Measurements from ENCODE around the gene PLAAT3.
"Not testable (repeated sequence)": the region's sequence is repeated elsewhere in the genome, so short reads cannot be mapped to it uniquely, and the experiment has no call there.

The PLAAT3 gene

DNA sequence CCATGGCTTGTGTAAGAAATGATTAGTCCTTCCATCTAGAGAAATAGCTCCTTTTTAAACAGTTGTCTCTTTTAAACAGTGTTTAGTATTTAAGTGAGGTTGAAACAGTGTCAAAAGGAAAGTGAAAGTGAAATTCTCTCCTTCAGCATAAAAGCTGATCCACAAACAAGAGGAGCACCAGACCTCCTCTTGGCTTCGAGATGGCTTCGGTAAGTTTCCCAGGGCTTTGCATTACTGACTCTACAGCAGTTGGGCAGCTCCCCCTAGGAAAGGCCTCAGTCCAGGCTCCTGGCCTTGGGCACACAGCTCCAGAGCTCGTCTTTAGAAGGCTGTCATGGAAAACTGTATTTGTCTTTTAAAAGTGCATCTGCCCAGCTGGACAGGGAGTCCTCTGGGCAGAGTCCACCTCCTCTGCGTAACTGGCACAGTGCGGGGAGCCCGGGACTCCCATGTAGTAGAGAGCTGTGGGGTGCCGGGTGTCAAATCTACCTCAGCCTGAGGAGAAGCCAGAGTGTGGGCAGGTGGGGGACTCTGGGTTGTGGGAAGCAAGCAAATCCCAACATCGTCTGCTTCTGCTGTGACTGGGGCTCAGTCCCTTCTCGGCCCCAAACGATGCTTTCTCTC lies 77.5 kb downstream of the PLAAT3 start, which contains the start of gene PLAAT4:
PLAAT4 (plus strand) TSS at position 140 of the 624 bp plus-strand sequence; CDS start at position 201, 61 bp downstream.
- peak; percentile 75 for DNase-seq

DNA sequence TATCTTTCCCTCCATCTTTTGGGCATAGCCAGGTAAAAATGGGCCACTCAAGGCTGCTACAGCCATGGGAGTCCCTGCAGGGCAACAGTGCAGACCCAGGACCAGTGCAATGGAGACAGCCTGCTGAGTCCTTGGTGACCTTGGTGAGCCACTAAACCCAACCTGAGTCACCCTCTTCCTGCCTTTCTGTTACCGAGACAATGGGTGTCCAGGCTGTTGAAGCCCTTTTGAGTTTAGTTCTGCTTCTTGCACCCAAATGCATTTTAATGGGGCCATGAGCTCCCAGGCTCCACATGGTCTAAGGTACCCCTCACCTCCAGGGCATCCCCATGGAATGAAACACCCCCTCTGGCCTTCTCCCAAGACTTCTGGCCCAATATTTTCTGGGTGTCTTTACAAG lies 78.5 kb downstream of the PLAAT3 start:
- no peak for DNase-seq

DNA sequence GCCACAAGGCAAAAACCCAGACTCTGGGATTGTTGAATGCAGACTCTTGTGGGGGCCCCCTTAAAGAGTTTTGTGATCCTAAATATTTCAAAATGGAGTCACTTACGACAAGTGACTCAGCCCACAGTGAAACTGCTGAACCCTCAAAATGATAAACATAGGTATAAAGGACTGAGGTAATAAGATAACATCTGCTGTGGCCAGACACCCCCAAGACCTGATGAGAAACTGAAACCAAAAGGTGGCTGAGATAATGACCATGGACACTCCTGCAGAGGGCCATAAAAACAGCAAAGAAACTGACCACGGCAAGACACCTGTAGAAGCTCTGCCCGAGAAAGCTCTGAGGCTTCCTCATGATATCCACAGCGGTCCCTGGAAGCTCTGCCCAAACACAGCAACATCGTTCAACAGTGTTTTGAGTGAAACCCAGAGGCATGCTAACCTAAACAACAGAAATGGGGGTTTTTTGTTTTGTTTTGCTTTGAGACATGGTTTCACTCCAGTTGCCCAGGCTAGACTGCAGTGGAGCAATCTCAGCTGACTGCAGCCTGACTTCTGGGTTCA lies 79.3 kb downstream of the PLAAT3 start:
- no peak for DNase-seq

DNA sequence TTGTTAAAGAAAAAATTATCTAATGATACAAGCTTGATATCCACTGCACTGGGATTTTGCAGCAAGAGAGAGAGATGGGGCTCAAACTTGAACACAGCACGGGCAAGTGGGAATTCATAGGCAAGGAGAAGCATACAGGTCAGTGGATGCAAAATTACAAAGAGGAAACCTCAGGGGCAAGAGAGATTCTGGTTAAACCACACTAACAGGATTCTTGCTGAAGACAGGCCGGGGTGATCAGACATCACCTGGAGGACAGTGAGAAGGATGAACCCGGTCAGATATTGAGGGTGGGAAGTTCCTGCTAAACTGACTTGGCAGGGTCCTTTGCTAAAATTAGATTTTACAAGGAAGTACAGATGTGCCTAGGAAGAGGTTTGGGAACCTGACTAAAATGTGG lies 80.2 kb downstream of the PLAAT3 start:
- DNase-seq = no peak

DNA sequence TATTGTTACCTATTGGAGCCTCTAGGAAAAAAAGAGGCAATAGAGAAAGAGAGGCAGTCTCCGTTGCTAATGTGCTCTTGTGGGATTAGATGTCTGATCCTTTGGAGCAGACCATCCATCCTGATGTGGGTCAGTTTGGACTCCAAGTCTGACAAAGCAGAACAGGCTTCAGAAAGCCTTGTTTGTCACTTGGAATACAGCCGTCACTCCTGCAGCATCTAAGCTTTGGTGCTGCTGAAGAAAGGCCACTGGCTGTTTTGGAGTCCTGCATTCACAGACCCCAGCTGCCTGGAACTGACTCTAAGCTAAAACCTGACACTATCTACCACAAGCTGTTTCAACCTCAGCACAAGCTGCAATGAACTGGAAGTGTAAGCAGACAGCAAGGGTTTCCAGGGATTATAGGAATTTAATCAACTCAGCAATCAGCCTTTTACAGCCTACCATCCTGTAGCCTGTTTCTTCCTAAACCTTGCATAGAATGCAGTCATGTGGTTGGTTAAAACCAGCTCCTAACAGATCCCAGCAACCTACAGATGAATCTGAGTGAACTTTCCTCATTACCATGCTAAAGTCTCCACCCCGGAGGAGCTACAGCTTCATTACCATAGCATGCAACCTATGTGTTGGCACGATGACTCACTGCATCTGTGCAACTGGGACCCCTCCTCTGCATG lies 81.3 kb downstream of the PLAAT3 start:
- DNase-seq = no peak

DNA sequence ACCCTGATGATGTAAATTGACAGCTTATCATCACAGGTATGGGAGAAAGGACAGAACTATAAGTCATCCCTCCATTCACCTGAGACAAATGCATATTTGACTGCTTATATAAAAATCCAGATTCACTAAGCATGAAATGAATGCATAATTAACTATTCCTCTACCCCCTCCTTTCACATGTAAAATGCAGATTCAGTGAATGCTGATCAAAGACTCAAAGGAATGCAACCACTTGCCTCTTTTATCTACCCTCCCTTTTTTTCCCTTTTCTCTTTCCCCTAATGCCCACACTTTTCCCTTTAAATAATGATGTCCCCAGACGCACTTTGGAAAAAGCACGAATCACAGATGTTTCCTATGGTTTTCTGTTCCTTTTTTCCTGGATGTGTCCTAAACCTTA lies 82.1 kb downstream of the PLAAT3 start:
- DNase-seq = no peak

DNA sequence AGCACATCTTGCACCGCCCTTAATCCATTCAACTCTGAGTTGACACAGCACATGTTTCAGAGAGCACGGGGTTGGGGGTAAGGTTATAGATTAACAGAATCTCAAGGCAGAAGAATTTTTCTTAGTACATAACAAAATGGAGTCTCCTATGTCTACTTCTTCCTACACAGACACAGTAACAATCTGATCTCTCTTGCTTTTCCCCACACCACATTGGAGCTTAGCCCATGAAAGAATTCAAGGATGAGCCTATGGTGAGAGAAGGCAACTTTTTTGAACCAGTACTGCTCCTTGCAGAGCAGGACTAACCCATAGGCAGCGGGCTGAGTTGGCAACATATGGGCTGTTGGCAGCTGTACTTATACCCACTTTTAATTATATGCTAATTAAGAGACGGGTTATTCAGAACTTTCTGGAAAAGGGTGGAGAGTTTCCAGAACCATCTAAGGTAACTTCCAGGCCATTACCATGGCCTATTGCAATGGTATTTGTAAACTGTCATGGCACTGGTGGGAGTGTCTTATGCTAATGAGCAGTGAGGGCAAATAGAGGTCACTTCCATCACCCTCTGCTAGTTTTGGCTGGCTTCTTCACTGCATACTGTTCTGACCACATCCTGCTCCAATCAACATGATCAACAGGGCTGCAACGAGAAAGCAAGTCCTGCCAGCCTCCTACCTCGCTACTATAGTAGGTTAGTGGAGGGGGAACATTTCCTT lies 83.0 kb downstream of the PLAAT3 start:
- DNase-seq = not testable (repeated sequence)

DNA sequence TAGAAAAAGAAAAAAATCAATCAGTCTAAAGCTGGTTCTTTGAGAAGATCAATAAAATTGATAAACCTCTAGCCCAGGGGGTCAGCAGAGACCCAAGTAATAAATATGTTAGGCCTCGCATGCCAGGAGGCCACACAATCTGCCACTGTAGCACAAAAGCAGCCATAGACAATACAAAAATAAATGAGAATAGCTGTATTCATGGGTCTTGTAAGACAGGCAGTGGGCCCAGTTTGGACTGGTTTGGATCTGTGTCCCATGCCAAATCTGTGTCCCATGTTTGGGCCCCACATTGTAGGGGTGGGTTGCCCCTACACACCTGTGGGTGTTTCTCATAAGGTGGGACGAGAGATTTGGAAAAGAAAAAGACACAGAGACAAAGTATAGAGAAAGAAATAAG lies 84.2 kb downstream of the PLAAT3 start:
- DNase-seq = no peak

DNA sequence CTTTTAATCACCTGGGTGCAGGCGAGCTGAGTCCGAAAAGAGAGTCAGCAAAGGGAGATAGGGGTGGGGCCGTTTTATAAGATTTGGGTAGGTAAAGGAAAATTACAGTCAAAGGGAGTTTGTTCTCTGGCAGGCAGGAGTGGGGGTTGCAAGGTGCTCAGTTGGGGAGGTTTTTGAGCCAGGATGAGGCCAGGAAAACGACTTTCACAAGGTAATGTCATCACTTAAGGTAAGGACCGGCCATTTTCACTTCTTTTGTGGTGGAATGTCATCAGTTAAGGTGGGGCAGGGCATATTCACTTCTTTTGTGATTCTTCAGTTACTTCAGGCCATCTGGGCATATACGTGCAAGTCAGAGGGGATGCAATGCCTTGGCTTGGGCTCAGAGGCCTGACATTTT lies 84.9 kb downstream of the PLAAT3 start:
- DNase-seq = not testable (repeated sequence)

DNA sequence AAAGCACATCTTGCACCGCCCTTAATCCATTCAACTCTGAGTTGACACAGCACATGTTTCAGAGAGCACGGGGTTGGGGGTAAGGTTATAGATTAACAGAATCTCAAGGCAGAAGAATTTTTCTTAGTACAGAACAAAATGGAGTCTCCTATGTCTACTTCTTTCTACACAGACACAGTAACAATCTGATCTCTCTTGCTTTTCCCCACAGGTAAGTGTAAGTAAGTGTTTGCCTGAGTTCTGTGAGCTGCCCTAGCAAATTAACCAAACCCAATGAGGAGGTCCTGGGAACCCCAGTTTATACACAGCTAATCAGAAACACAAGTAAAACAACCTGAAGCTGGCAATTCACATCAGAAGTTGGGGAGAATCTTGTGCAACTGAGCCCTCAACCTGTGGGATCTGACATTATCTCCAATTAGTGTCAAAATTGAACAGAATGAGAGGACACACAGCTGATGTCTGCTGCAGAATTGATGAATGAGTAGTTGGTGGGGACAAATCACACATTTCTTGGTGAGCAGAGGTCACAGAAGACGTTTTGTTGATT lies 85.4 kb downstream of the PLAAT3 start:
- not testable (repeated sequence) for DNase-seq

DNA sequence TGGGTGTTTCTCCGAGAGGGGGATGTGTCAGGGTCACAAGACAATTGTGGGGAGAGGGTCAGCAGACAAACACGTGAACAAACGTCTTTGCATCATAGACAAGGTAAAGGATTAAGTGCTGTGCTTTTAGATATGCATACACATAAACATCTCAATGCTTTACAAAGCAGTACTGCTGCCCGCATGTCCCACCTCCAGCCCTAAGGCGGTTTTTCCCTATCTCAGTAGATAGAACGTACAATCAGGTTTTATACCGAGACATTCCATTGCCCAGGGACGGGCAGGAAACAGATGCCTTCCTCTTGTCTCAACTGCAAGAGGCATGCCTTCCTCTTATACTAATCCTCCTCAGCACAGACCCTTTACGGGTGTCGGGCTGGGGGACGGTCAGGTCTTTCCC lies 86.1 kb downstream of the PLAAT3 start:
- not testable (repeated sequence) for DNase-seq

DNA sequence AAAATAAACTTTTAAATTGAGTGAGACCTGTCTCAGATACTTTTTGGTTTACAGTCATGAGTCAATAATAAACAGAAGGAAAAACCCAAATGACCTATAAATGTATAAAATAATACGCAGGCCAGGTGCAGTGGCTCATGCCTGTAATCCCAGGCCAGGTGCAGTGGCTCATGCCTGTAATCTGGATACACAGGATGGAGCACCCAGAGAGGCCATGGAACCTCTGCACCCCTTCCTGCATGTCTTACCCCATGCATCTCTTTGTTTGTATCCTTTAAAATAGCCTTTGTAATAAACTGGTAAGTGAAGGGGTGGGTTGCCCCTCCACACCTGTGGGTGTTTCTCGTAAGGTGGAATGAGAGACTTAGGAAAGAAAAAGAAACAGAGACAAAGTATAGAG lies 86.6 kb downstream of the PLAAT3 start:
- DNase-seq = no peak
